D341Med (cell line): Measurements from ENCODE around the gene ZNF175.
"Not testable (repeated sequence)": the region's sequence is repeated elsewhere in the genome, so short reads cannot be mapped to it uniquely, and the experiment has no call there.

Experiments used
- DNase-seq: peaks from one replicate; pipeline ENCODE4 v3.0.0; 2012; ENCODE audit warnings: low spot score

Gene ZNF175

GRCh38 chr19:51592521-51592920 is 21.4 kb downstream of the ZNF175 start:
- DNase-seq, result no peak

- DNase-seq, result no peak
Observed at GRCh38 chr19:51593138-51593890, 22.2 kb downstream of the ZNF175 start.

- peak; percentile 98 for DNase-seq
Observed at GRCh38 chr19:51593969-51594773, 23.1 kb downstream of the ZNF175 start.

- DNase-seq, result no peak
Observed at GRCh38 chr19:51594774-51595109, 23.7 kb downstream of the ZNF175 start.

GRCh38 chr19:51595190-51596175 is 24.4 kb downstream of the ZNF175 start:
- no peak for DNase-seq

GRCh38 chr19:51598159-51598915 is 27.3 kb downstream of the ZNF175 start:
- no peak for DNase-seq

GRCh38 chr19:51599084-51599483 is 28.0 kb downstream of the ZNF175 start:
- no peak for DNase-seq

GRCh38 chr19:51600940-51601580 is 30.0 kb downstream of the ZNF175 start:
- DNase-seq, result no peak

GRCh38 chr19:51602189-51602854 is 31.2 kb downstream of the ZNF175 start:
- DNase-seq, result no peak

GRCh38 chr19:51607077-51607476 is 36.0 kb downstream of the ZNF175 start:
- no peak for DNase-seq

- peak; percentile 55 for DNase-seq
Observed at GRCh38 chr19:51607920-51608562, 37.0 kb downstream of the ZNF175 start.

- DNase-seq, result no peak
Observed at GRCh38 chr19:51610576-51610975, 39.5 kb downstream of the ZNF175 start.

- DNase-seq, result no peak
Observed at GRCh38 chr19:51614789-51615188, 43.7 kb downstream of the ZNF175 start.

GRCh38 chr19:51615991-51616390 is 44.9 kb downstream of the ZNF175 start:
- DNase-seq, result no peak

- DNase-seq, result no peak
Observed at GRCh38 chr19:51621178-51621577, 50.1 kb downstream of the ZNF175 start.

- DNase-seq, result no peak
Observed at GRCh38 chr19:51626675-51627074, 55.6 kb downstream of the ZNF175 start.

GRCh38 chr19:51627491-51628138 is 56.5 kb downstream of the ZNF175 start:
- DNase-seq, result no peak

GRCh38 chr19:51628153-51628939 is 57.3 kb downstream of the ZNF175 start:
- no peak for DNase-seq

GRCh38 chr19:51630315-51630714 is 59.2 kb downstream of the ZNF175 start, which contains the start of gene SIGLEC5:
Gene SIGLEC5 (minus strand): TSS chr19:51630401. CDS start chr19:51630335, 66 bp downstream.
- not testable (repeated sequence) for DNase-seq
